ENCODE results near the gene AFAP1L1.
"Not testable (repeated sequence)": the region's sequence is repeated elsewhere in the genome, so short reads cannot be mapped to it uniquely, and the experiment has no call there.

Gene AFAP1L1

GRCh38 chr5:149262315-149262714 is 9.3 kb upstream of the AFAP1L1 start:
- no peak for DNase-seq

GRCh38 chr5:149264439-149265067 is 7.1 kb upstream of the AFAP1L1 start:
- no peak for DNase-seq

- DNase-seq: no peak
These were observed 6.6 kb upstream of the AFAP1L1 start for GRCh38 chr5:149265068-149265465.

- no peak for DNase-seq
These were observed 6.1 kb upstream of the AFAP1L1 start for GRCh38 chr5:149265597-149265996.

- DNase-seq: no peak
These were observed 4.3 kb upstream of the AFAP1L1 start for GRCh38 chr5:149267241-149267973.

GRCh38 chr5:149268928-149269557 is 2.6 kb upstream of the AFAP1L1 start:
- peak; percentile 69 for DNase-seq

GRCh38 chr5:149271195-149271715 is 404 bp upstream of the AFAP1L1 start:
- no peak for DNase-seq

- DNase-seq: not testable (repeated sequence)
These were observed 1.1 kb downstream of the AFAP1L1 start for GRCh38 chr5:149272781-149273180.

- no peak for DNase-seq
These were observed 1.6 kb downstream of the AFAP1L1 start for GRCh38 chr5:149273237-149273636.

GRCh38 chr5:149273950-149274349 is 2.3 kb downstream of the AFAP1L1 start:
- no peak for DNase-seq

- DNase-seq: no peak
These were observed 3.3 kb downstream of the AFAP1L1 start for GRCh38 chr5:149274939-149275338.

- DNase-seq: no peak
These were observed 6.1 kb downstream of the AFAP1L1 start for GRCh38 chr5:149277801-149278200.

- DNase-seq: no peak
These were observed 7.0 kb downstream of the AFAP1L1 start for GRCh38 chr5:149278451-149279210.

- DNase-seq: no peak
These were observed 8.0 kb downstream of the AFAP1L1 start for GRCh38 chr5:149279661-149280060.

GRCh38 chr5:149280124-149280523 is 8.5 kb downstream of the AFAP1L1 start:
- DNase-seq: no peak

- no peak for DNase-seq
These were observed 9.1 kb downstream of the AFAP1L1 start for GRCh38 chr5:149280802-149281201.

GRCh38 chr5:149282027-149282965 is 10.6 kb downstream of the AFAP1L1 start:
- no peak for DNase-seq

GRCh38 chr5:149282966-149283332 is 11.3 kb downstream of the AFAP1L1 start:
- DNase-seq: no peak

GRCh38 chr5:149283626-149284480 is 12.2 kb downstream of the AFAP1L1 start:
- DNase-seq: no peak

- no peak for DNase-seq
These were observed 12.8 kb downstream of the AFAP1L1 start for GRCh38 chr5:149284501-149284900.

GRCh38 chr5:149285153-149285552 is 13.5 kb downstream of the AFAP1L1 start:
- DNase-seq: no peak
